C4-2B (cell line): ENCODE results near the gene AFF3.

ENCODE experiments used
- CTCF ChIP-seq: fragments of 450-650 bp; conservative IDR thresholded peaks from 2 replicates; pipeline ENCODE4 v1.5.1; 2017; ENCODE audit warnings: mild to moderate bottlenecking
- ZFX ChIP-seq: fragments of 450-650 bp; IDR thresholded peaks from 2 replicates; pipeline ENCODE4 v1.6.1; 2017

GRCh38 chr2:99697811-99698568 is 444.4 kb downstream of the AFF3 start:
- TF ChIP-seq CTCF (no peak), ZFX (no peak)
